Vagina (tissue), 2 donors: Measurements from ENCODE around the gene C1QC. TPM values are rescaled to one million over a fixed set of nuclear protein-coding genes. Genes with fewer than 3 reads are reported as not detected.

ENCODE experiments used
- DNase-seq, 2 donors: peaks; one replicate each; pipeline ENCODE4 v3.0.0-alpha.2; 2017; ENCODE audit errors: extremely low spot score in 2 of 2
- H3K27ac ChIP-seq: fragments of 200-600 bp; sonication (generic); one replicate; pipeline ENCODE4 v1.5.1; 2019
- H3K27me3 ChIP-seq: fragments of 200-600 bp; sonication (generic); one replicate; pipeline ENCODE4 v1.5.1; 2019
- H3K36me3 ChIP-seq, 2 donors: fragments of 200-600 bp; sonication (generic); one replicate each; pipeline ENCODE4 v1.5.1; 2017 to 2019
- H3K4me1 ChIP-seq: fragments of 200-600 bp; sonication (generic); one replicate; pipeline ENCODE4 v1.5.1; 2019
- H3K4me3 ChIP-seq, 2 donors: fragments of 200-600 bp; sonication (generic); 1 replicate in 1 of 2; 2 replicates in 1 of 2; pipeline ENCODE4 v1.5.1; 2016 to 2019
- H3K9me3 ChIP-seq: fragments of 200-600 bp; sonication (generic); one replicate; pipeline ENCODE4 v1.5.1; 2019
- POLR2A ChIP-seq, 2 donors: fragments of 450-650 bp; IDR thresholded peaks; one replicate each; pipeline ENCODE4 v1.6.1; 2017; ENCODE audit warnings: antibody characterized with exemption in 2 of 2, mild to moderate bottlenecking in 2 of 2, moderate library complexity in 2 of 2
- POLR2AphosphoS5 ChIP-seq, 2 donors: sonication (generic); formaldehyde crosslinking; IDR thresholded peaks; one replicate each; pipeline ENCODE4 v1.9.0; 2017; ENCODE audit warnings: antibody characterized with exemption in 2 of 2, mild to moderate bottlenecking in 2 of 2, low read depth in 1 of 2; ENCODE audit not compliant: insufficient read depth in 1 of 2
- intact Hi-C: fragments of 100-400 bp; cut with DNase I; formaldehyde crosslinking; loops from one replicate; pipeline ENCODE4 v1.15.1; 2023
- total RNA-seq: library from RNA; depleted of rRNA; stranded (reverse); fragments of >200 nt; gene quantifications from one replicate; pipeline ENCODE4 v1.2.3, GENCODE V29; 2016
- TF ChIP-seq, protein P1 (sequence below), 3 experiments: fragments of 450-650 bp in 2 of 3; fragments of 200-600 bp in 1 of 3; sonication (generic) in 1 of 3; IDR thresholded peaks; one replicate each; pipeline ENCODE4 v1.5.1; 2017 to 2019; ENCODE audit warnings: antibody characterized with exemption in 3 of 3, mild to moderate bottlenecking in 2 of 3, moderate library complexity in 2 of 3

Gene C1QC
- total RNA-seq, 1 donor from 2014 or later: 128 TPM

DNA sequence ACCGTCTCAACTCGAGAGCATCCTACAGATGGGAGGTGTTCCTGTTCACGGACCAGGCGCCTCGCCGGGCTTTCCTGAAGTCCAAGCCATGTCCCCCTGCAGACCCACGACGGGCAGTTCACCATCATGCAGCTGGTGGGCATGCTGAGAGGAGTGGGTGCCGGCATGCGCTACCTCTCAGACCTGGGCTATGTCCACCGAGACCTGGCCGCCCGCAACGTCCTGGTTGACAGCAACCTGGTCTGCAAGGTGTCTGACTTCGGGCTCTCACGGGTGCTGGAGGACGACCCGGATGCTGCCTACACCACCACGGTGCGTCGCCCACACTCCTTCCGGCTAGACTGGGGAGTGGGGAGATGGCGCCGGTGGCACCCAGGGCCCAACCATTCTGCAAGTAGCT, 44.7 kb upstream of the C1QC start:
- H3K27ac ChIP-seq: no peak overlapping the region
- no peak for DNase-seq
- no peaks in the 10 kb centered on the region for H3K27me3 ChIP-seq
- H3K9me3 ChIP-seq: no peaks in the 10 kb centered on the region
- H3K4me1 ChIP-seq: no peaks in the 10 kb centered on the region
- no peak for TF ChIP-seq POLR2AphosphoS5 (IDR thresholded peaks at IDR 0.05; ENCODE audit: insufficient read depth in 1 of 2, low read depth in 1 of 2)
- TF ChIP-seq, protein P1, sequence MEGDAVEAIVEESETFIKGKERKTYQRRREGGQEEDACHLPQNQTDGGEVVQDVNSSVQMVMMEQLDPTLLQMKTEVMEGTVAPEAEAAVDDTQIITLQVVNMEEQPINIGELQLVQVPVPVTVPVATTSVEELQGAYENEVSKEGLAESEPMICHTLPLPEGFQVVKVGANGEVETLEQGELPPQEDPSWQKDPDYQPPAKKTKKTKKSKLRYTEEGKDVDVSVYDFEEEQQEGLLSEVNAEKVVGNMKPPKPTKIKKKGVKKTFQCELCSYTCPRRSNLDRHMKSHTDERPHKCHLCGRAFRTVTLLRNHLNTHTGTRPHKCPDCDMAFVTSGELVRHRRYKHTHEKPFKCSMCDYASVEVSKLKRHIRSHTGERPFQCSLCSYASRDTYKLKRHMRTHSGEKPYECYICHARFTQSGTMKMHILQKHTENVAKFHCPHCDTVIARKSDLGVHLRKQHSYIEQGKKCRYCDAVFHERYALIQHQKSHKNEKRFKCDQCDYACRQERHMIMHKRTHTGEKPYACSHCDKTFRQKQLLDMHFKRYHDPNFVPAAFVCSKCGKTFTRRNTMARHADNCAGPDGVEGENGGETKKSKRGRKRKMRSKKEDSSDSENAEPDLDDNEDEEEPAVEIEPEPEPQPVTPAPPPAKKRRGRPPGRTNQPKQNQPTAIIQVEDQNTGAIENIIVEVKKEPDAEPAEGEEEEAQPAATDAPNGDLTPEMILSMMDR (IDR thresholded peaks at IDR 0.05): no peak
- TF ChIP-seq POLR2A (IDR thresholded peaks at IDR 0.05): no peak
- H3K4me3 ChIP-seq: no peak overlapping the region
- intact Hi-C loops: no loop called here
- H3K36me3 ChIP-seq: no peaks in the 10 kb centered on the region

- H3K27me3 ChIP-seq: no peaks in the 10 kb centered on the region
- H3K27ac ChIP-seq: no peak overlapping the region
These were observed 43.2 kb upstream of the C1QC start for GRCh38 chr1:22600071-22600816.

DNA sequence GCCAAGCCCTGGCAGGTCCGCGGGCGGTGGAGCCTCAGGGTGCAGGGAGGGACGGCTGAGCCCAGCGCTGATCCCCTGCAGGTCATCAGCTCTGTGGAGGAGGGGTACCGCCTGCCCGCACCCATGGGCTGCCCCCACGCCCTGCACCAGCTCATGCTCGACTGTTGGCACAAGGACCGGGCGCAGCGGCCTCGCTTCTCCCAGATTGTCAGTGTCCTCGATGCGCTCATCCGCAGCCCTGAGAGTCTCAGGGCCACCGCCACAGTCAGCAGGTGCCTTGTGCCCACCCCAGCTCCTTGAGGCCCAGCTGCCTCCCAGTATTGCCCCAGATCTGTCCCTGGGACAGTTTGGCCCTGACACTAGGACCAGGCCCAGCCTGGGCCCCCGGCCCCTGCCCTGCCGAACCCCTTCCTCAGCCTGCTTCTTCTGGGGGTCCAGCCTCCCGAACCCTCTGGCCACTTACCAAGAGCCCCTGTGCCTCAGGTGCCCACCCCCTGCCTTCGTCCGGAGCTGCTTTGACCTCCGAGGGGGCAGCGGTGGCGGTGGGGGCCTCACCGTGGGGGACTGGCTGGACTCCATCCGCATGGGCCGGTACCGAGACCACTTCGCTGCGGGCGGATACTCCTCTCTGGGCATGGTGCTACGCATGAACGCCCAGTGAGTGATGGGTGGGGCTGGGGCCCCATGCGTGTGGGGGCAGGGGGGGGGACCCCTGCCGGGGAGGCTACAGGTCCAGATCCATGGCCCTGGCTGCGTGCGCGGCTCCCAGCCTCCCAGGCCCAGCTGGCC, 42.4 kb upstream of the C1QC start:
- Histone ChIP-seq H3K27me3 (no peaks in the 10 kb centered on the region), H3K9me3 (no peaks in the 10 kb centered on the region), H3K4me3 (no peak overlapping the region), H3K4me1 (no peaks in the 10 kb centered on the region), H3K36me3 (no peaks in the 10 kb centered on the region), H3K27ac (no peak overlapping the region)
- TF ChIP-seq POLR2AphosphoS5 (IDR thresholded peaks at IDR 0.05; ENCODE audit: insufficient read depth in 1 of 2, low read depth in 1 of 2) (no peak), POLR2A (IDR thresholded peaks at IDR 0.05) (no peak)
- TF ChIP-seq, protein P1 (IDR thresholded peaks at IDR 0.05): no peak
- intact Hi-C loops: no loop called here
- no peak for DNase-seq

More at GRCh38 chr1:22600071-22600816, 43.2 kb upstream of the C1QC start:
- no peaks in the 10 kb centered on the region for H3K36me3 ChIP-seq
- no peaks in the 10 kb centered on the region for H3K4me1 ChIP-seq
- no peak for DNase-seq
- TF ChIP-seq, protein P1 (IDR thresholded peaks at IDR 0.05): no peak
- TF ChIP-seq POLR2A (IDR thresholded peaks at IDR 0.05): no peak
- no peaks in the 10 kb centered on the region for H3K9me3 ChIP-seq
- intact Hi-C loops: no loop called here
- H3K4me3 ChIP-seq: no peak overlapping the region

GRCh38 chr1:22601610-22602009, 41.8 kb upstream of the C1QC start:
- no peaks in the 10 kb centered on the region for H3K36me3 ChIP-seq
- intact Hi-C loops: no loop called here
- H3K27me3 ChIP-seq: no peaks in the 10 kb centered on the region
- TF ChIP-seq POLR2A (IDR thresholded peaks at IDR 0.05) (no peak), POLR2AphosphoS5 (IDR thresholded peaks at IDR 0.05; ENCODE audit: insufficient read depth in 1 of 2, low read depth in 1 of 2) (no peak)
- TF ChIP-seq, protein P1 (IDR thresholded peaks at IDR 0.05): no peak
- DNase-seq: no peak
- no peaks in the 10 kb centered on the region for H3K4me1 ChIP-seq
- no peak overlapping the region for H3K27ac ChIP-seq
- H3K9me3 ChIP-seq: no peaks in the 10 kb centered on the region
- H3K4me3 ChIP-seq: no peak overlapping the region
